ENCODE measurements around the gene TNNT2. TPM values are rescaled to one million over a fixed set of nuclear protein-coding genes. Genes with fewer than 3 reads are reported as not detected.

Gene TNNT2
- total and polyA plus RNA-seq, 2 donors (not counting 3 experiments of a cell fraction or from before 2014, with no cell fraction given), result not detected

GRCh38 chr1:201325678-201326060 is 51.8 kb downstream of the TNNT2 start:
- intact Hi-C loops (cut with micrococcal nuclease), result no loop called here
- DNase-seq (ENCODE audit: low read depth, low spot score), result no peak
- ChIA-PET POLR2A (no interaction called here), CTCF (interaction anchor here (0.7 to 2.0 kb wide), 4 partner anchors 13 to 110 kb away, joined by 3 to 6 read pairs (median 5); no protein-coding TSS in a partner anchor)
- FAIRE-seq, result no peak
- no peak overlapping the region for H3K4me2 ChIP-seq (ENCODE audit: insufficient read depth, low read length)
- no peak overlapping the region for H2AFZ ChIP-seq (ENCODE audit: low read depth, low read length)
- H3K4me3 ChIP-seq (replicated peaks in 1 of 3; ENCODE audit: insufficient read depth in 1 of 3, low read depth in 1 of 3, low read length in 3 of 3), result no peak overlapping the region
- H3K9ac ChIP-seq (replicated peaks; ENCODE audit: extremely low read depth, insufficient read depth, low read length), result no peak overlapping the region
- TF ChIP-seq EZH2 (IDR thresholded peaks at IDR 0.05; ENCODE audit: borderline replicate concordance, low read depth, low read length, severe bottlenecking) (no peak), FOS (IDR thresholded peaks at IDR 0.05; ENCODE audit: borderline replicate concordance, insufficient read depth, low read length) (no peak), POLR2AphosphoS5 (IDR thresholded peaks at IDR 0.05; ENCODE audit: insufficient read depth, low read depth, low read length) (no peak), MAX (IDR thresholded peaks at IDR 0.05; ENCODE audit: insufficient read depth, insufficient read length) (no peak)
- H3K36me3 ChIP-seq (ENCODE audit: control insufficient read depth in 2 of 2, extremely low read depth in 1 of 2, insufficient read depth in 2 of 2, low read length in 2 of 2), result no peaks in the 10 kb centered on the region
- H3K9me1 ChIP-seq (replicated peaks; ENCODE audit: control insufficient read depth, extremely low read depth, insufficient read depth, low read length), result no peaks in the 10 kb centered on the region
- no TSS peak for BruUV-seq (replicated peaks)
- H3K27me3 ChIP-seq (ENCODE audit: control insufficient read depth in 2 of 2, insufficient read depth in 2 of 2, low read length in 2 of 2), result peaks cover 0 to 5% of the 10 kb centered on the region in 2 experiments
- no peaks in the 10 kb centered on the region for H3K79me2 ChIP-seq (ENCODE audit: control insufficient read depth, insufficient read depth, low read length)
- no peaks in the 10 kb centered on the region for H3K4me1 ChIP-seq (ENCODE audit: control insufficient read depth, extremely low read depth, insufficient read depth, low read length)
- no peaks in the 10 kb centered on the region for H4K20me1 ChIP-seq (replicated peaks; ENCODE audit: control insufficient read depth, extremely low read depth, insufficient read depth, low read length)
- dilution Hi-C loops (cut with MboI; ENCODE audit: extremely low pct_ligation_motif_present, low sequenced_read_pairs), result no loop called here
- H3K9me3 ChIP-seq (replicated peaks; ENCODE audit: control insufficient read depth, insufficient read depth, low read length), result no peaks in the 10 kb centered on the region
- no peak overlapping the region for H3K27ac ChIP-seq (ENCODE audit: insufficient read depth, low read depth, low read length)

- Histone ChIP-seq H3K9me1 (replicated peaks; ENCODE audit: control insufficient read depth, extremely low read depth, insufficient read depth, low read length) (no peaks in the 10 kb centered on the region), H3K27ac (ENCODE audit: insufficient read depth, low read depth, low read length) (no peak overlapping the region), H3K4me1 (ENCODE audit: control insufficient read depth, extremely low read depth, insufficient read depth, low read length) (no peaks in the 10 kb centered on the region), H3K27me3 (ENCODE audit: control insufficient read depth in 2 of 2, insufficient read depth in 2 of 2, low read length in 2 of 2) (peaks cover 0 to 5% of the 10 kb centered on the region in 2 experiments), H3K9me3 (replicated peaks; ENCODE audit: control insufficient read depth, insufficient read depth, low read length) (no peaks in the 10 kb centered on the region), H3K79me2 (ENCODE audit: control insufficient read depth, insufficient read depth, low read length) (no peaks in the 10 kb centered on the region), H3K9ac (replicated peaks; ENCODE audit: extremely low read depth, insufficient read depth, low read length) (no peak overlapping the region), H3K4me3 (replicated peaks in 1 of 3; ENCODE audit: insufficient read depth in 1 of 3, low read depth in 1 of 3, low read length in 3 of 3) (no peak overlapping the region), H3K4me2 (ENCODE audit: insufficient read depth, low read length) (no peak overlapping the region), H3K36me3 (ENCODE audit: control insufficient read depth in 2 of 2, extremely low read depth in 1 of 2, insufficient read depth in 2 of 2, low read length in 2 of 2) (no peaks in the 10 kb centered on the region), H4K20me1 (replicated peaks; ENCODE audit: control insufficient read depth, extremely low read depth, insufficient read depth, low read length) (no peaks in the 10 kb centered on the region), H2AFZ (ENCODE audit: low read depth, low read length) (no peak overlapping the region)
- ChIA-PET CTCF (interaction anchor here (0.7 kb wide), 1 partner anchor 111 kb away, joined by 3 read pairs; no protein-coding TSS in a partner anchor), POLR2A (no interaction called here)
- BruUV-seq (replicated peaks), result no TSS peak
- intact Hi-C loops (cut with micrococcal nuclease), result no loop called here
- FAIRE-seq, result no peak
- no peak for DNase-seq (ENCODE audit: low read depth, low spot score)
- dilution Hi-C loops (cut with MboI; ENCODE audit: extremely low pct_ligation_motif_present, low sequenced_read_pairs), result no loop called here
- no peak for TF ChIP-seq EZH2 (IDR thresholded peaks at IDR 0.05; ENCODE audit: borderline replicate concordance, low read depth, low read length, severe bottlenecking)
- no peak for TF ChIP-seq MYC (IDR thresholded peaks at IDR 0.05; ENCODE audit: low read depth, low read length)
- TF ChIP-seq POLR2A (IDR thresholded peaks at IDR 0.05; ENCODE audit: low read depth, low read length), result no peak
- no peak for TF ChIP-seq MAX (IDR thresholded peaks at IDR 0.05; ENCODE audit: insufficient read depth, insufficient read length)
- TF ChIP-seq JUN (IDR thresholded peaks at IDR 0.05; ENCODE audit: borderline replicate concordance, insufficient read depth, insufficient read length, low read depth), result no peak
- TF ChIP-seq GATA2 (IDR thresholded peaks at IDR 0.05; ENCODE audit: insufficient read depth, insufficient read length, low read depth, low read length), result no peak
- TF ChIP-seq CTCF (IDR thresholded peaks at IDR 0.05; ENCODE audit: extremely low read depth in 1 of 2, insufficient read depth in 1 of 2, low read depth in 1 of 2, low read length in 2 of 2), result no peak
- no peak for TF ChIP-seq FOS (IDR thresholded peaks at IDR 0.05; ENCODE audit: borderline replicate concordance, insufficient read depth, low read length)
Measured at GRCh38 chr1:201324821-201325677, 52.4 kb downstream of the TNNT2 start.

Data from endothelial cell of umbilical vein (primary cell).